K562 (cell line): Measurements from ENCODE around the gene RAPGEF5. TPM values are rescaled to one million over a fixed set of nuclear protein-coding genes. Genes with fewer than 3 reads are reported as not detected.
A peak's percentile ranks its signal among the peaks of the same experiment; 100 is the strongest.

Experiments
- C11orf30 ChIP-seq: fragments of 450-650 bp; IDR thresholded peaks from 2 replicates; pipeline ENCODE4 v1.6.1; 2016; ENCODE audit warnings: low read depth, mild to moderate bottlenecking
- CAMTA2 ChIP-seq: fragments of 250-450 bp; sonication (Bioruptor Pico); conservative IDR thresholded peaks from 2 replicates; pipeline ENCODE4 v1.5.1; 2022
- CBX3 ChIP-seq, 2 experiments: IDR thresholded peaks; 1 replicate in 1 of 2; 2 replicates in 1 of 2; pipeline ENCODE4 v1.6.1; 2012; ENCODE audit warnings: inconsistent platforms in 2 of 2, low read length in 2 of 2, borderline replicate concordance in 1 of 2, control low read depth in 1 of 2
- CREB3L1 ChIP-seq: fragments of 450-650 bp; IDR thresholded peaks from 2 replicates; pipeline ENCODE4 v1.6.1; 2014; ENCODE audit warnings: low read depth, mild to moderate bottlenecking, moderate library complexity, borderline replicate concordance
- CSDE1 ChIP-seq, 2 experiments: fragments of 450-650 bp; IDR thresholded peaks; 2 replicates each; pipeline ENCODE4 v1.6.1; 2016; ENCODE audit warnings: mild to moderate bottlenecking in 1 of 2
- ELF1 ChIP-seq: fragments of 200-800 bp; sonication (Bioruptor generic); IDR thresholded peaks from 2 replicates; pipeline ENCODE4 v1.6.1; 2016; ENCODE audit warnings: missing genetic modification characterization, missing compliant biosample characterization
- FOXK2 ChIP-seq, 2 experiments: fragments of 450-650 bp; IDR thresholded peaks in 1 of 2; conservative IDR thresholded peaks in 1 of 2; 2 replicates each; pipeline ENCODE4 v1.6.1; 2016; ENCODE audit warnings: low read depth in 2 of 2, mild to moderate bottlenecking in 1 of 2
- HDAC6 ChIP-seq: IDR thresholded peaks from 2 replicates; pipeline ENCODE4 v1.6.1; 2012; ENCODE audit warnings: low read depth, mild to moderate bottlenecking, control low read depth, inconsistent platforms, low read length, moderate library complexity
- HINFP ChIP-seq: fragments of 450-650 bp; conservative IDR thresholded peaks from 2 replicates; pipeline ENCODE4 v1.6.1; 2016; ENCODE audit warnings: missing genetic modification characterization, low read depth, mild to moderate bottlenecking, control low read depth, missing compliant biosample characterization
- HMGXB4 ChIP-seq: sonication (generic); formaldehyde crosslinking; IDR thresholded peaks from 2 replicates; pipeline ENCODE4 v1.8.1; 2023; ENCODE audit warnings: mild to moderate bottlenecking, missing genetic modification reagents
- MYNN ChIP-seq, 2 experiments: sonication (generic); formaldehyde crosslinking in 1 of 2; IDR thresholded peaks; 2 replicates each; pipeline versions ENCODE4 v1.5.0 to v1.6.1; 2016 to 2020; ENCODE audit warnings: antibody characterized with exemption in 1 of 2, missing genetic modification reagents in 1 of 2
- PBX2 ChIP-seq, 2 experiments: IDR thresholded peaks in 1 of 2; conservative IDR thresholded peaks in 1 of 2; 2 replicates each; pipeline ENCODE4 v1.6.1; 2016; ENCODE audit warnings: low read depth in 2 of 2, mild to moderate bottlenecking in 1 of 2, missing compliant biosample characterization in 1 of 2, missing genetic modification characterization in 1 of 2, moderate library complexity in 1 of 2
- PYGO2 ChIP-seq: fragments of 450-650 bp; IDR thresholded peaks from 2 replicates; pipeline ENCODE4 v1.6.1; 2016; ENCODE audit warnings: mild to moderate bottlenecking, missing genetic modification characterization, moderate library complexity, missing compliant biosample characterization
- RNF2 ChIP-seq: sonication (generic); IDR thresholded peaks from 2 replicates; pipeline ENCODE4 v1.6.1; 2016
- SIN3B ChIP-seq: fragments of 450-650 bp; IDR thresholded peaks from 2 replicates; pipeline ENCODE4 v1.6.1; 2017; ENCODE audit warnings: low read depth, mild to moderate bottlenecking, moderate library complexity
- TSC22D4 ChIP-seq: fragments of 450-650 bp; IDR thresholded peaks from 2 replicates; pipeline ENCODE4 v1.6.1; 2016; ENCODE audit warnings: missing genetic modification characterization, missing biosample characterization, control low read depth
- WHSC1 ChIP-seq: IDR thresholded peaks from one replicate; pipeline ENCODE4 v1.6.1; 2012; ENCODE audit warnings: low read length, control low read depth, inconsistent platforms
- ZNF436 ChIP-seq: fragments of 250-450, 450-650 bp; sonication (Bioruptor Pico); formaldehyde crosslinking; IDR thresholded peaks from 2 replicates; pipeline ENCODE4 v1.7.0; 2020; ENCODE audit warnings: mild to moderate bottlenecking
- polyA plus RNA-seq, 8 experiments: library from polyadenylated mRNA; depleted of rRNA in 4 of 8; stranded (reverse) in 5 of 8; unstranded in 3 of 8; fragments of >200 nt; fragmentation: Nextera tagmentation in 2 of 8; fragmentation: Illumina TruSeq in 1 of 8; extraction: Ambion mirVana in 2 of 8; extraction: Trizol in 1 of 8; gene quantifications; 2 replicates each; pipeline versions ENCODE4 v1.2.1 to v1.2.3, GENCODE V29; 2011 to 2014; ENCODE audit warnings: inconsistent platforms in 1 of 8, missing spikeins in 1 of 8
- total RNA-seq, 7 experiments: library from RNA; depleted of rRNA in 6 of 7; stranded (reverse); fragments of >200 nt in 6 of 7; fragmentation: Illumina TruSeq in 2 of 7; extraction: Trizol in 2 of 7; gene quantifications; 2 replicates each; pipeline versions ENCODE4 v1.2.1 to v1.2.3, GENCODE V29; 2011 to 2021; ENCODE audit warnings: low replicate concordance in 1 of 7

RAPGEF5 gene
- total and polyA plus RNA-seq, 9 of the 15 experiments (the other 6 are each of a cell fraction or from before 2014, with no cell fraction given): 0.39 to 2.0 (median 1.1) TPM

- TF ChIP-seq SIN3B (no peak), RNF2 (peak; percentile 93), HINFP (tag) (no peak), FOXK2 (conservative IDR thresholded peaks at IDR 0.05 in 1 of 2, IDR thresholded peaks at IDR 0.05 in 1 of 2; ENCODE audit: low read depth in 2 of 2) (peak; percentile 59 to 69; a peak in 1 of 4 replicates), CREB3L1 (no peak), C11orf30 (no peak), TSC22D4 (no peak), ZNF436 (CRISPR knock-in tag) (no peak), CBX3 (IDR thresholded peaks at IDR 0.05; ENCODE audit: borderline replicate concordance in 1 of 2, low read length in 2 of 2) (peak in 1 of 2 experiments; percentile 96; a peak in 2 of 3 replicates), PBX2 (CRISPR knock-in tag; IDR thresholded peaks at IDR 0.05; ENCODE audit: low read depth) (no peak), PBX2 (tag; conservative IDR thresholded peaks at IDR 0.05; ENCODE audit: low read depth) (peak; percentile 82), HDAC6 (no peak), HMGXB4 (CRISPR knock-in tag) (no peak), ELF1 (tag) (0 out of 2 replicates have a peak, but pooled peaks have one; percentile 28), WHSC1 (no peak), CAMTA2 (CRISPR knock-in tag) (no peak), CSDE1 (IDR thresholded peaks at IDR 0.05) (no peak), PYGO2 (tag) (0 out of 2 replicates have a peak, but pooled peaks have one; percentile 44), MYNN (IDR thresholded peaks at IDR 0.05) (peak; percentile 81), MYNN (CRISPR knock-in tag; IDR thresholded peaks at IDR 0.05) (no peak)
Observed at GRCh38 chr7:22350466-22351328, 6.3 kb downstream of the RAPGEF5 start (continued).
